ENCODE measurements around the gene BIN1. TPM values are rescaled to one million over a fixed set of nuclear protein-coding genes. Genes with fewer than 3 reads are reported as not detected.

The BIN1 gene
- total RNA-seq, 1 donor from 2014 or later: 90.9 TPM

- no peak overlapping the region for H3K4me3 ChIP-seq (ENCODE audit: low read depth, low read length)
- no peak for DNase-seq (ENCODE audit: low read depth)
- TF ChIP-seq CTCF (IDR thresholded peaks at IDR 0.05; ENCODE audit: insufficient read depth, low read length, poor library complexity, severe bottlenecking): no peak
- H3K27me3 ChIP-seq (ENCODE audit: control insufficient read depth, insufficient read depth, low read length): peaks cover 2% of the 10 kb centered on the region
- peaks cover 1% of the 10 kb centered on the region for H3K36me3 ChIP-seq (ENCODE audit: control insufficient read depth, insufficient read depth, low read length)
Measured at GRCh38 chr2:127047716-127048617, 59.0 kb downstream of the BIN1 start.

- no peak for DNase-seq (ENCODE audit: low read depth)
- peaks cover 2% of the 10 kb centered on the region for H3K27me3 ChIP-seq (ENCODE audit: control insufficient read depth, insufficient read depth, low read length)
- H3K4me3 ChIP-seq (ENCODE audit: low read depth, low read length): no peak overlapping the region
- TF ChIP-seq CTCF (IDR thresholded peaks at IDR 0.05; ENCODE audit: insufficient read depth, low read length, poor library complexity, severe bottlenecking): no peak
- peaks cover 1% of the 10 kb centered on the region for H3K36me3 ChIP-seq (ENCODE audit: control insufficient read depth, insufficient read depth, low read length)
Measured at GRCh38 chr2:127047054-127047453, 59.9 kb downstream of the BIN1 start.

GRCh38 chr2:127046579-127046978, 60.4 kb downstream of the BIN1 start:
- H3K36me3 ChIP-seq (ENCODE audit: control insufficient read depth, insufficient read depth, low read length): peaks cover 1% of the 10 kb centered on the region
- peaks cover 2% of the 10 kb centered on the region for H3K27me3 ChIP-seq (ENCODE audit: control insufficient read depth, insufficient read depth, low read length)
- no peak overlapping the region for H3K4me3 ChIP-seq (ENCODE audit: low read depth, low read length)
- DNase-seq (ENCODE audit: low read depth): no peak
- TF ChIP-seq CTCF (IDR thresholded peaks at IDR 0.05; ENCODE audit: insufficient read depth, low read length, poor library complexity, severe bottlenecking): no peak

GRCh38 chr2:127045792-127046501, 61.0 kb downstream of the BIN1 start:
- Histone ChIP-seq H3K4me3 (ENCODE audit: low read depth, low read length) (no peak overlapping the region), H3K27me3 (ENCODE audit: control insufficient read depth, insufficient read depth, low read length) (peaks cover 2% of the 10 kb centered on the region), H3K36me3 (ENCODE audit: control insufficient read depth, insufficient read depth, low read length) (peaks cover 1% of the 10 kb centered on the region)
- no peak for TF ChIP-seq CTCF (IDR thresholded peaks at IDR 0.05; ENCODE audit: insufficient read depth, low read length, poor library complexity, severe bottlenecking)
- no peak for DNase-seq (ENCODE audit: low read depth)

GRCh38 chr2:127044977-127045661, 61.8 kb downstream of the BIN1 start:
- peaks cover 2% of the 10 kb centered on the region for H3K27me3 ChIP-seq (ENCODE audit: control insufficient read depth, insufficient read depth, low read length)
- no peak overlapping the region for H3K4me3 ChIP-seq (ENCODE audit: low read depth, low read length)
- H3K36me3 ChIP-seq (ENCODE audit: control insufficient read depth, insufficient read depth, low read length): no peaks in the 10 kb centered on the region
- no peak for TF ChIP-seq CTCF (IDR thresholded peaks at IDR 0.05; ENCODE audit: insufficient read depth, low read length, poor library complexity, severe bottlenecking)
- no peak for DNase-seq (ENCODE audit: low read depth)

Measured in kidney epithelial cell (primary cell).